Measurements from ENCODE around the gene ARPP21.

The ARPP21 gene

DNA sequence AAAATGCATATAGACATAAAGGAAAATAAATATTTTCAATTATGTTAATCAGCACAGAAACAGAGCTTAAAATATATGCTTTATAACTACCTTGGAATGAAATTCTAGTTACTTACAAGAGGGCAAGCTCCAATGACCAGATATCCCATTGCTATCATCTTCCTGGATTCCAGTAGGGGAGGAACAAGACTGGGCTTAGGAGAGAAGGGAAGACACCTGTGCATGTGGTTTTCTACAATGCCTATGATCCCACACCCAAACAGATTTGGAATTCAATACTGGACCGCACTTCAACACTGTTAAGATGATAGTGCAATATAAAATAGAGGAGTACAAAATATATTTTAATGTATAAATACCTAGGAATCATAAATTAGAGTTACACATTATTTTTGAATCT lies 79.6 kb downstream of the ARPP21 start:
- ATAC-seq: no peak
- TF ChIP-seq ZNF70 (CRISPR knock-in tag; IDR thresholded peaks at IDR 0.05) (no peak), ZFP3 (CRISPR knock-in tag; IDR thresholded peaks at IDR 0.05) (no peak), TOX (CRISPR knock-in tag; IDR thresholded peaks at IDR 0.05; ENCODE audit: borderline replicate concordance) (no peak), TCF4 (CRISPR knock-in tag; IDR thresholded peaks at IDR 0.05; ENCODE audit: borderline replicate concordance) (no peak), ARNTL (CRISPR knock-in tag; IDR thresholded peaks at IDR 0.05; ENCODE audit: borderline replicate concordance, low read depth) (no peak), RARB (CRISPR knock-in tag; IDR thresholded peaks at IDR 0.05) (no peak), SNAI2 (CRISPR knock-in tag; IDR thresholded peaks at IDR 0.05) (no peak), PPARA (CRISPR knock-in tag; IDR thresholded peaks at IDR 0.05; ENCODE audit: borderline replicate concordance) (no peak), ESRRG (CRISPR knock-in tag; IDR thresholded peaks at IDR 0.05) (no peak)
- TF ChIP-seq, protein P1, sequence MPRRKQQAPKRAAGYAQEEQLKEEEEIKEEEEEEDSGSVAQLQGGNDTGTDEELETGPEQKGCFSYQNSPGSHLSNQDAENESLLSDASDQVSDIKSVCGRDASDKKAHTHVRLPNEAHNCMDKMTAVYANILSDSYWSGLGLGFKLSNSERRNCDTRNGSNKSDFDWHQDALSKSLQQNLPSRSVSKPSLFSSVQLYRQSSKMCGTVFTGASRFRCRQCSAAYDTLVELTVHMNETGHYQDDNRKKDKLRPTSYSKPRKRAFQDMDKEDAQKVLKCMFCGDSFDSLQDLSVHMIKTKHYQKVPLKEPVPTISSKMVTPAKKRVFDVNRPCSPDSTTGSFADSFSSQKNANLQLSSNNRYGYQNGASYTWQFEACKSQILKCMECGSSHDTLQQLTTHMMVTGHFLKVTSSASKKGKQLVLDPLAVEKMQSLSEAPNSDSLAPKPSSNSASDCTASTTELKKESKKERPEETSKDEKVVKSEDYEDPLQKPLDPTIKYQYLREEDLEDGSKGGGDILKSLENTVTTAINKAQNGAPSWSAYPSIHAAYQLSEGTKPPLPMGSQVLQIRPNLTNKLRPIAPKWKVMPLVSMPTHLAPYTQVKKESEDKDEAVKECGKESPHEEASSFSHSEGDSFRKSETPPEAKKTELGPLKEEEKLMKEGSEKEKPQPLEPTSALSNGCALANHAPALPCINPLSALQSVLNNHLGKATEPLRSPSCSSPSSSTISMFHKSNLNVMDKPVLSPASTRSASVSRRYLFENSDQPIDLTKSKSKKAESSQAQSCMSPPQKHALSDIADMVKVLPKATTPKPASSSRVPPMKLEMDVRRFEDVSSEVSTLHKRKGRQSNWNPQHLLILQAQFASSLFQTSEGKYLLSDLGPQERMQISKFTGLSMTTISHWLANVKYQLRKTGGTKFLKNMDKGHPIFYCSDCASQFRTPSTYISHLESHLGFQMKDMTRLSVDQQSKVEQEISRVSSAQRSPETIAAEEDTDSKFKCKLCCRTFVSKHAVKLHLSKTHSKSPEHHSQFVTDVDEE (CRISPR knock-in tag; IDR thresholded peaks at IDR 0.05): no peak
- TF ChIP-seq, protein P2, sequence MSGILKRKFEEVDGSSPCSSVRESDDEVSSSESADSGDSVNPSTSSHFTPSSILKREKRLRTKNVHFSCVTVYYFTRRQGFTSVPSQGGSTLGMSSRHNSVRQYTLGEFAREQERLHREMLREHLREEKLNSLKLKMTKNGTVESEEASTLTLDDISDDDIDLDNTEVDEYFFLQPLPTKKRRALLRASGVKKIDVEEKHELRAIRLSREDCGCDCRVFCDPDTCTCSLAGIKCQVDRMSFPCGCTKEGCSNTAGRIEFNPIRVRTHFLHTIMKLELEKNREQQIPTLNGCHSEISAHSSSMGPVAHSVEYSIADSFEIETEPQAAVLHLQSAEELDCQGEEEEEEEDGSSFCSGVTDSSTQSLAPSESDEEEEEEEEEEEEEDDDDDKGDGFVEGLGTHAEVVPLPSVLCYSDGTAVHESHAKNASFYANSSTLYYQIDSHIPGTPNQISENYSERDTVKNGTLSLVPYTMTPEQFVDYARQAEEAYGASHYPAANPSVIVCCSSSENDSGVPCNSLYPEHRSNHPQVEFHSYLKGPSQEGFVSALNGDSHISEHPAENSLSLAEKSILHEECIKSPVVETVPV (CRISPR knock-in tag; IDR thresholded peaks at IDR 0.05): no peak
- TF ChIP-seq, protein P3, sequence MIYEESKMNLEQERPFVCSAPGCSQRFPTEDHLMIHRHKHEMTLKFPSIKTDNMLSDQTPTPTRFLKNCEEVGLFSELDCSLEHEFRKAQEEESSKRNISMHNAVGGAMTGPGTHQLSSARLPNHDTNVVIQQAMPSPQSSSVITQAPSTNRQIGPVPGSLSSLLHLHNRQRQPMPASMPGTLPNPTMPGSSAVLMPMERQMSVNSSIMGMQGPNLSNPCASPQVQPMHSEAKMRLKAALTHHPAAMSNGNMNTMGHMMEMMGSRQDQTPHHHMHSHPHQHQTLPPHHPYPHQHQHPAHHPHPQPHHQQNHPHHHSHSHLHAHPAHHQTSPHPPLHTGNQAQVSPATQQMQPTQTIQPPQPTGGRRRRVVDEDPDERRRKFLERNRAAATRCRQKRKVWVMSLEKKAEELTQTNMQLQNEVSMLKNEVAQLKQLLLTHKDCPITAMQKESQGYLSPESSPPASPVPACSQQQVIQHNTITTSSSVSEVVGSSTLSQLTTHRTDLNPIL (CRISPR knock-in tag; IDR thresholded peaks at IDR 0.05; ENCODE audit: low read depth): no peak
- TF ChIP-seq, protein P4, sequence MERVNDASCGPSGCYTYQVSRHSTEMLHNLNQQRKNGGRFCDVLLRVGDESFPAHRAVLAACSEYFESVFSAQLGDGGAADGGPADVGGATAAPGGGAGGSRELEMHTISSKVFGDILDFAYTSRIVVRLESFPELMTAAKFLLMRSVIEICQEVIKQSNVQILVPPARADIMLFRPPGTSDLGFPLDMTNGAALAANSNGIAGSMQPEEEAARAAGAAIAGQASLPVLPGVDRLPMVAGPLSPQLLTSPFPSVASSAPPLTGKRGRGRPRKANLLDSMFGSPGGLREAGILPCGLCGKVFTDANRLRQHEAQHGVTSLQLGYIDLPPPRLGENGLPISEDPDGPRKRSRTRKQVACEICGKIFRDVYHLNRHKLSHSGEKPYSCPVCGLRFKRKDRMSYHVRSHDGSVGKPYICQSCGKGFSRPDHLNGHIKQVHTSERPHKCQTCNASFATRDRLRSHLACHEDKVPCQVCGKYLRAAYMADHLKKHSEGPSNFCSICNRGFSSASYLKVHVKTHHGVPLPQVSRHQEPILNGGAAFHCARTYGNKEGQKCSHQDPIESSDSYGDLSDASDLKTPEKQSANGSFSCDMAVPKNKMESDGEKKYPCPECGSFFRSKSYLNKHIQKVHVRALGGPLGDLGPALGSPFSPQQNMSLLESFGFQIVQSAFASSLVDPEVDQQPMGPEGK (CRISPR knock-in tag; IDR thresholded peaks at IDR 0.05; ENCODE audit: borderline replicate concordance): no peak

DNA sequence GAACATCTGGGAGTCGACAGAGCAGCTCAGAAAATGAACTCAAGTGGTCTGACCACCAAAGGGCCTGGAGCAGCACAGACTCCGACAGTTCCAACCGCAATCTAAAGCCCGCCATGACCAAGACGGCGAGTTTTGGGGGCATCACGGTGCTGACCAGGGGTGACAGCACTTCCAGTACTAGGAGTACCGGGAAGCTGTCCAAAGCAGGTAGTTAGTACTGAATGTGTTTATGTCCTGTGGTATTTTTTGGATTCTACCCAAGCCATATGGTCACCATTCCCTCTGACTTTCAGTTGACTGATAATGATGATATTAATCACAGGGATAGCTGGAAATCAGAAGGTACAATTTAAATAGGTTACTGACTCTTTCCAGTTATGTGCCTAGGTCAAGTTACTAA lies 82.3 kb downstream of the ARPP21 start:
- TF ChIP-seq ZNF8 (CRISPR knock-in tag; IDR thresholded peaks at IDR 0.05): no peak
- TF ChIP-seq BACH2 (CRISPR knock-in tag; IDR thresholded peaks at IDR 0.05; ENCODE audit: borderline replicate concordance): no peak
- no peak for TF ChIP-seq GLIS3 (CRISPR knock-in tag; IDR thresholded peaks at IDR 0.05)
- TF ChIP-seq, protein P1 (CRISPR knock-in tag; IDR thresholded peaks at IDR 0.05): 0 out of 2 replicates have a peak, but pooled peaks have one; percentile 48
- peak; percentile 47; the same call in 1 of the 2 replicates for TF ChIP-seq TCF4 (CRISPR knock-in tag; IDR thresholded peaks at IDR 0.05; ENCODE audit: borderline replicate concordance)
- TF ChIP-seq ZFP3 (CRISPR knock-in tag; IDR thresholded peaks at IDR 0.05): no peak
- TF ChIP-seq ZNF70 (CRISPR knock-in tag; IDR thresholded peaks at IDR 0.05): no peak
- TF ChIP-seq ESRRG (CRISPR knock-in tag; IDR thresholded peaks at IDR 0.05): no peak
- TF ChIP-seq, protein P4 (CRISPR knock-in tag; IDR thresholded peaks at IDR 0.05; ENCODE audit: borderline replicate concordance): no peak
- TF ChIP-seq, protein P3 (CRISPR knock-in tag; IDR thresholded peaks at IDR 0.05; ENCODE audit: low read depth): no peak
- ATAC-seq: no peak
